ENCODE measurements around the gene TPST1. TPM values are rescaled to one million over a fixed set of nuclear protein-coding genes. Genes with fewer than 3 reads are reported as not detected.

TPST1 gene
- total and polyA plus RNA-seq, 9 of the 15 experiments (the other 6 are each of a cell fraction or from before 2014, with no cell fraction given), result 0.15 to 2.2 (median 0.53) TPM

GRCh38 chr7:66157060-66157459 is 48.1 kb upstream of the TPST1 start (continued):
- no peak for TF ChIP-seq MBD2 (IDR thresholded peaks at IDR 0.05; ENCODE audit: borderline replicate concordance, low read depth)
- no peak for TF ChIP-seq NCOR1 (IDR thresholded peaks at IDR 0.05)
- TF ChIP-seq PTRF (tag; IDR thresholded peaks at IDR 0.05), result no peak
- TF ChIP-seq SMARCC2 (IDR thresholded peaks at IDR 0.05; ENCODE audit: low read depth), result no peak
- no peak for TF ChIP-seq CHCHD3 (CRISPR knock-in tag; IDR thresholded peaks at IDR 0.05)
- TF ChIP-seq GTF2A2 (tag; IDR thresholded peaks at IDR 0.05), result no peak
- no peak for TF ChIP-seq KLF1 (tag; IDR thresholded peaks at IDR 0.05)
- peak; percentile 35 for TF ChIP-seq MGA (IDR thresholded peaks at IDR 0.05)
- TF ChIP-seq, protein P1, sequence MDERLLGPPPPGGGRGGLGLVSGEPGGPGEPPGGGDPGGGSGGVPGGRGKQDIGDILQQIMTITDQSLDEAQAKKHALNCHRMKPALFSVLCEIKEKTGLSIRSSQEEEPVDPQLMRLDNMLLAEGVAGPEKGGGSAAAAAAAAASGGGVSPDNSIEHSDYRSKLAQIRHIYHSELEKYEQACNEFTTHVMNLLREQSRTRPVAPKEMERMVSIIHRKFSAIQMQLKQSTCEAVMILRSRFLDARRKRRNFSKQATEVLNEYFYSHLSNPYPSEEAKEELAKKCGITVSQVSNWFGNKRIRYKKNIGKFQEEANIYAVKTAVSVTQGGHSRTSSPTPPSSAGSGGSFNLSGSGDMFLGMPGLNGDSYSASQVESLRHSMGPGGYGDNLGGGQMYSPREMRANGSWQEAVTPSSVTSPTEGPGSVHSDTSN (CRISPR knock-in tag; IDR thresholded peaks at IDR 0.05; ENCODE audit: low read depth), result no peak
- TF ChIP-seq, protein P1 (tag; conservative IDR thresholded peaks at IDR 0.05; ENCODE audit: low read depth), result peak; percentile 93
- TF ChIP-seq E4F1 (CRISPR knock-in tag; IDR thresholded peaks at IDR 0.05; ENCODE audit: borderline replicate concordance), result no peak

Measured in K562 (cell line).